ENCODE data around the gene CARMIL1. TPM values are rescaled to one million over a fixed set of nuclear protein-coding genes. Genes with fewer than 3 reads are reported as not detected.
A peak's percentile ranks its signal among the peaks of the same experiment; 100 is the strongest.

The CARMIL1 gene
- total and polyA plus RNA-seq, 2 of the 8 experiments (the other 6 are each of a cell fraction or from before 2014, with no cell fraction given), result 20.3 to 40.4 TPM

- TF ChIP-seq KDM5A (IDR thresholded peaks at IDR 0.05; ENCODE audit: low read length), result peak; percentile 27; the same call in 1 of the 2 replicates
- TF ChIP-seq RFX5 (IDR thresholded peaks at IDR 0.05; ENCODE audit: borderline replicate concordance, low read depth, low read length), result no peak
- TF ChIP-seq ASH2L (IDR thresholded peaks at IDR 0.05; ENCODE audit: low read length), result peak; percentile 86
- no peak for TF ChIP-seq YY1 (IDR thresholded peaks at IDR 0.05; ENCODE audit: low read depth, low read length)
- no peak for TF ChIP-seq SUZ12 (IDR thresholded peaks at IDR 0.05; ENCODE audit: low read length)
- TF ChIP-seq KDM4A (IDR thresholded peaks at IDR 0.05; ENCODE audit: low read depth, low read length, severe bottlenecking), result peak; percentile 73
- no peak for TF ChIP-seq KDM1A (IDR thresholded peaks at IDR 0.05; ENCODE audit: borderline replicate concordance, low read length)
- no peak for TF ChIP-seq CTBP2 (IDR thresholded peaks at IDR 0.05; ENCODE audit: borderline replicate concordance, insufficient read depth, insufficient read length, low read length)
- no peak for TF ChIP-seq RXRA (IDR thresholded peaks at IDR 0.05; ENCODE audit: insufficient read depth, low read depth, low read length)
- TF ChIP-seq SIX5 (IDR thresholded peaks at IDR 0.05; ENCODE audit: low read depth, low read length), result no peak
- TF ChIP-seq POU5F1 (IDR thresholded peaks at IDR 0.05; ENCODE audit: low read depth, low read length), result no peak
- TF ChIP-seq BRCA1 (IDR thresholded peaks at IDR 0.05; ENCODE audit: low read depth, low read length), result peak; percentile 73
- TF ChIP-seq BACH1 (IDR thresholded peaks at IDR 0.05; ENCODE audit: low read length), result peak; percentile 17; the same call in 1 of the 2 replicates
- TF ChIP-seq CBX8 (IDR thresholded peaks at IDR 0.05; ENCODE audit: borderline replicate concordance, low read depth, low read length), result no peak
- peak; percentile 25; the same call in 1 of the 2 replicates for TF ChIP-seq TAF1 (IDR thresholded peaks at IDR 0.05; ENCODE audit: low read depth, low read length)
- TF ChIP-seq EZH2 (IDR thresholded peaks at IDR 0.05; ENCODE audit: low read depth, low read length, severe bottlenecking), result no peak
- no peak for TF ChIP-seq ZNF274 (IDR thresholded peaks at IDR 0.05; ENCODE audit: borderline replicate concordance, extremely low read depth, low read length)
- no peak for TF ChIP-seq TEAD4 (IDR thresholded peaks at IDR 0.05; ENCODE audit: low read depth, low read length)
- peak; percentile 84 to 92 for TF ChIP-seq RAD21 (IDR thresholded peaks at IDR 0.05 in 1 of 2, conservative IDR thresholded peaks at IDR 0.05 in 1 of 2; ENCODE audit: low read depth in 2 of 2, low read length in 2 of 2)
- TF ChIP-seq ATF2 (IDR thresholded peaks at IDR 0.05; ENCODE audit: low read length), result no peak
- TF ChIP-seq CHD2 (IDR thresholded peaks at IDR 0.05; ENCODE audit: low read length), result peak; percentile 93
- TF ChIP-seq JUND (IDR thresholded peaks at IDR 0.05; ENCODE audit: low read length), result 0 out of 2 replicates have a peak, but pooled peaks have one; percentile 7
These were observed at the start of gene CARMIL1 (continued) for GRCh38 chr6:25278914-25279747.

All from H1 (cell line).